Posterior cingulate gyrus (tissue), 11 donors: Measurements from ENCODE around the gene BTBD9.
A peak's percentile ranks its signal among the peaks of the same experiment; 100 is the strongest.
"Not testable (repeated sequence)": the region's sequence is repeated elsewhere in the genome, so short reads cannot be mapped to it uniquely, and the experiment has no call there.

Source experiments
- DNase-seq, 10 donors: peaks; one replicate each; pipeline versions ENCODE4 v3.0.0 to v3.0.0-alpha.2; 2020 to 2021; ENCODE audit warnings: mixed read lengths in 3 of 10
- intact Hi-C: fragments of 100-400 bp; cut with DNase I; formaldehyde crosslinking; loops from one replicate; pipeline ENCODE4 v1.15.1; 2023

BTBD9 gene

DNA sequence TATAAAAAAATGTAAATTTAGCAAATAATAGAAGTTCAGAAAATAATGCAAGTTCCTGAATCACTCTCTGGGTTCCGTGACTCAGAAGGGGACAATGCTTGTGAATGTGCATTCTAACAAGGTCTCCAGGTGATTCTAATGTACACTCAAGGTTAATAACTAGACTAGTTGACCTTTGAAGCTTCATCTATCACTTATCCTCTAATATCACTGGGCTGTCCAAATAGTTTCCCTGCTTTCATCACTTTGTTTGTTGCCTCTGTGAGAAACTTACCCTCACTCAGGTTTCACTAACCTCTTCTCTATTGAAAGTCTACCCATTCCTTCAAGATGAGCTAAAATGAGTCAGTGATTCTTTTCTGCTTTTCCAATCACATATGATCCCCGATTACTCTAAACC lies 189.0 kb downstream of the BTBD9 start:
- no peak for DNase-seq
- intact Hi-C loops, result no loop called here

DNA sequence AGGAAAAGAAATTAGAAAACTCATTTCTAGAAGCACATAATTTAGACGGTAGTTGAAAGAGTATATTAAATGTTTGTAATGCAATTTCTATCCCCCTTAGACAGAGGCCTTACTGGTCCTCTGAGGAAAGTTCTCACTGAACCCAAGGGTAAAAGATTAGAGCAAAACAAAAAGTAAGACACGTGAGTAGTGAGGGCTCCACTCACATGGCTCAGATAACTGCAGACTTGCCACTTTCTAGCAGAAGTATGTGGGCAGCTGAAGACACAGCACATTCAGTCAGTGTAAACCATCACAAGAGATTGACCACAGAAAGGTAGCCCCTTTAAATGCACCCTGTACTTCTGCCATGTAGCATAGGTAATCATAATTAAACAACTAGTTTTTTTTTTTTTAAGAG lies 193.8 kb downstream of the BTBD9 start:
- DNase-seq, result no peak
- intact Hi-C loops, result no loop called here

DNA sequence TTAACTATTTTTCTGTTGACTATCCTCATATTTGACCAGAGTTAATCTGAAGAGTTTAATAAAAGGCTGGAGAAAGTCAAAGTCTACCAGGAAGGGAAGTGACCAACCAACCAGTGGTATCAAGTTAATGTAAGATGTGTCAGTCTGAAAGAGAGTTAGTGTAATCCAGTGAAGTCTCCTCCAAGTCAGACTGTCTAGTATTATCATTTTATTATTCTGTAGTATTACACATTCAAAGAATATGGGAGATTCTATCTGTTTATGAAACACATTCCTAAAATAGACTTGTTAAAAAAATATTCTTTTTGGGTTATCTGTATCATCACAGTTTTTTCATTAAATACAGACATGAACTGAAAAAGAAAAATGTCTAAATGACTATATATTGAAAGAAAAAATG lies 194.4 kb downstream of the BTBD9 start:
- intact Hi-C loops, result no loop called here
- DNase-seq, result no peak

DNA sequence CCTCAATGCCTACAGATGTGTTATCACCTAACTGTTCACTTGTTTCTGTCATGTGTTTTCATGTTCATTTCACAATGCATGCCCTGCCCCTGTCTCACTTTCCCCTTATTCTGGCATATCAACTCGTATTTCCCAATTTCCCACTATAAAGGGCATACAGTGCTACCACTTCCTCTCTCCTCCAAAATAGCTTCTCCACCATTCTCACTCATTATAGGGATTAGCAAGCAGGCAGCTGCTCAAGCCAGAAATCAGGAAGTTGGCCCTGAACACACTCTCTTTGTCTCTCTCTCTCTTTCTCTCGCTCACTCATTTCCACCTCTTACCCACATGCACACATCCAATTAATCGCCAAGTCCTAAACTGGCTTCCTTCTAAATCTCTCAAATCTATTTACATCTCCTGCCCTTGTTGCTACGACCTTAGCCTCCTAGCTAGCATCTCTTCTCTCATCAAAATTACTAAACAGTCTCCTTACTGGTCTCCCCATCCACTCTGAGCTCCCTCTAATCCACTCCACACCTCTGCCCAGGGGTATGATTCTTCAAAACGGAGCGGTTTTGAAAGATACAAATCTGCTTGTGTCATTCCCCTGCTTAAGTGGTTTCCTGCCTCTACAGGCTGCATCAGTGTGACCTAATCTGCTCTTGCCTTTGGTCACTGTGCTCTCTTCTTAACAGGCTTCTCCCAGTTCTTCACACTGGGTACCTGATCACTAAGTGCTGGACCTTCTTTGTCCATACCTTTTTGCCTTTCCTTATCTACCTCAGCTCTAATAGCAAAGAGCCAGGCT lies 196.2 kb downstream of the BTBD9 start:
- intact Hi-C loops, result no loop called here
- DNase-seq, result no peak

DNA sequence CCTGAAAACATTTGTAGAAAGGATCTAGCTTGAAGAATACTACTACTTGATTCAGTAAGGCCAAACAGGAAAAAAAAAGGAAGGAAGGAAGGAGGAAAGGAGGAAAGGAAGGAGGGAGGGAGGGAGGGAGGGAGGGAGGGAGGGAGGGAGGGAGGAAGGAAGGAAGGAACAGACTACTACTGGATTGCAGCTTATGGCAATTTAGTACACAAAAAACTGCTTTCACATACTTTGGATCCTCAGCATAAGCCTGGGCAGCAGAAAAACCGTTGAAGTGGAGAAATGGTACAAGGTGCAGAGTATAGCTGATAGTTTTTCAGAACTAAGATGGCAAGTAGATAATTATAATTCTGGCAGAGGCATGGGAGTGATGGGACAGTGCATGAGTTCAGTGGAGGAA lies 201.6 kb downstream of the BTBD9 start:
- no peak for DNase-seq
- intact Hi-C loops, result no loop called here

DNA sequence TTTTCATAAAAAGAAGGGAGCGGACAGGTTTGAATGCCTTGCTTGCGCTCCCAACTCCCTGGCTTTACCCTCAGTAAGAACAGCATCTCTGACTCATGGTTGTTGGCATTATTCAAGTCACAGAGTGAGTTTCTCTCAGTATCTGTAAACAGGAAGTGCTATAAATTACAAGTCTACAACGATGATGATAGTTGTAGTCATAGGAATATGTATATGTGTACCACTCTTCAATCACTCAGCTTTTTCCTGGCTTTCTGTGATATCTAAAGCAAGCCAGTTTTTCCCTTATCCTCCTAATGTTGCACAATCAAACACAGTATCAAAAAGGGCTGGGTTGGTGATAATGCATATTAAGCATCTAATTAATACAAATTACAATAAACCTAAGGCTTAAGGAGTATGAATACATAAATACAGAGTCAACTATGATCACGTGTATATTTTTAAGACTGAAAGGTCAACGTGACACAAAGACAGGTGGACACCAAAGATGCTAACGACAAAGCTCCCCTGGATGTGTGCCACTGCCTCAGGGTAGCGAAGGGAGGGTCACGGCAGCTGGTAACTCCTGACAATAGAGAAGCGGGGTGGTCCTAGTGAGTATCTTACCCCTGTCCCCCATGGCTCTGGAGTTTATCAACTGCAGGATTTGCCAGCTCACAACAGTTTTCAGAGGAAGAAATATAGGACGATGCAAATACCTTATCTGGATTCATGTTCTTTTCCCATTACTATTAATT lies 202.8 kb downstream of the BTBD9 start:
- DNase-seq, result no peak
- intact Hi-C loops, result no loop called here

DNA sequence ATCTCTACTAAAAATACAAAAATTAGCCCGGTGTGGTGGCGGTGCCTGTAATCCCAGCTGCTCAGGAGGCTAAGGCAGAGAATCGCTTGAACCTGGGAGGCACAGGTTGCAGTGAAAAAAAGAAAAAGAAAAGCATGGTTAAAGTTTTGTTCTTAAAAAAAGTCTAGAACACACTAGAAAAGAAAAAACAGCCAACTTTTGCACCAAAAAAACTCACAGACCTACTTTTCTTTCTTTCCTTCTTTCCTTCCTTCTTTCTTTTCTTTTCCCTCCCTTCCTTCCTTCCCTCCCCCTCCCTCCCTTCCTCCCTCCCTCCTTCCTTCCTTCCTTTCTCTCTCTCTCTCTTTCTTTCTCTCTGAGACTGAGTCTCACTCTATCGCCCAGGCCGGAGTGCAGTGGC lies 204.4 kb downstream of the BTBD9 start:
- intact Hi-C loops, result no loop called here
- DNase-seq, result no peak

DNA sequence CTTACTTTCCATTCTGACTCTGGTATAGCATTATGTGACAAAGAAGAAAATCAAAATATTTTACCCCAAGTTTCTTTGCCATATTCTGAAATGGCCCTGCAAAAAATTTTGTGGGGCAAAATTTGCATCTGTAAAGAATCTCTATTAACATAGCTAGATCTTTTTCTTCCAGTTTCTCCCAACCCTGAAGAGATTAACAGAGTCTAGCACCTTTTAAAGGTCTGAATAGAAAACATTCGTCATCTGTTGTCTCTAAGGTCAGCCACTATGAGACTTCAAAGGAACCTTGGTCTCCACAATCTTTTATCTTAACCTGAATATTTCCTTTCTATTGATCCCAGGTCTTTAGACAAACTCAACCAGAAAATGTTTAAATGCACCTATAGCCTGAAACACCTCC lies 205.7 kb downstream of the BTBD9 start:
- DNase-seq, result no peak
- intact Hi-C loops, result no loop called here

DNA sequence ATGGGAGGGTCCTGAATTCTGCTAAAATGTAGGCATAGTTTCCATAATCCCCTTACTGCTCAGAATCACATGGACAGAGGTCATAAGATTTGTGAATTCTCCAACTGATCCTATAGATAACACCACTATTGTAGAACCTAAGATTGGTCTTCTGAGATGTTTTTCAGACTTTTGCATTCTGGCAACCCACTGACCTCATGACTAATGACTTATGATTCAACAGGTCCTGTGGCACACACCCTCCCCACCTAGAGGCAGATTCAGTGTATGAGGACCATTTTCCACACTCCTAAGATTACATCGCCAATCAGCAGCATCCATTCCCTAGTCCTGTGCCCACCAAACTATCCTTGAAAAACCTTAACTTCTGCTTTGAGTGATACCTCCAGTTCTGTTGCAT lies 207.2 kb downstream of the BTBD9 start:
- DNase-seq, result no peak
- intact Hi-C loops, result no loop called here

DNA sequence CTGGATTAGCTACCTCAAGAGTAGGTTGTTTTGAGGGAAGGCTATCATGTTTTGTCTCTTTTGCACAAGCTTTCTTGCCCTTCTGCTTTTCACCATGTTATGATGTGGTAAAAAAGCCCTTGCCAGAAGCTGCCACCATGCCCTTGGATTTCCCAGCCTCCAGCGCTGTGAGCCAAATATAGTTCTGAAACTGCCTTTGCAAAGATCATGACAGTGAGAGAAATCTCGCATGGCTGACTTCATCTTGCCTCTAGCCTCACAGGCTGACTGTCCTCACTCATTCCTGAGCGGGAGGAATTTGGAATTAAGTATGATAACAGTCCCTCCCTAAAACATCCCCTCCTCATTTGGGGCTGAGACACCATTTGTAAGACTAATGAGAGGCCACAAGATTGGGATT lies 207.7 kb downstream of the BTBD9 start:
- intact Hi-C loops, result no loop called here
- no peak for DNase-seq

DNA sequence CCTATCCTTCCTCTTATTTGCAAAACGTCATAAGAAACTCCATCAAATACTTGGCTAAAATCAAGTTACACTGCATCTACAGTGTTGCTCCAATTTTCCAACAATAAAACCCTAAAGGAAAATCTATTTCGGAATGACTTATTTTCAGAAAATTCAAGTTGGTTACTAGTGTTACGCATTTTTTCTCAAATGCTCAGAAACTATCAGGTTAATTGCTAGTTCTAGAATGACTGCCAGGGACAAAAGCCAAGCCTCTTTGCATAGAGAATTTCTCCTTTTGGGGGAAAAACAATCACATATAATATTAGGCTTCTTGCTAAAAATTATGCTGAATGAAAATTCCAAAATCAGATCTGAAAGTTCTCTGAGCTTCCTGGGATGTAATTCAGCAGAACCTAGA lies 210.2 kb downstream of the BTBD9 start:
- intact Hi-C loops, result no loop called here
- no peak for DNase-seq

DNA sequence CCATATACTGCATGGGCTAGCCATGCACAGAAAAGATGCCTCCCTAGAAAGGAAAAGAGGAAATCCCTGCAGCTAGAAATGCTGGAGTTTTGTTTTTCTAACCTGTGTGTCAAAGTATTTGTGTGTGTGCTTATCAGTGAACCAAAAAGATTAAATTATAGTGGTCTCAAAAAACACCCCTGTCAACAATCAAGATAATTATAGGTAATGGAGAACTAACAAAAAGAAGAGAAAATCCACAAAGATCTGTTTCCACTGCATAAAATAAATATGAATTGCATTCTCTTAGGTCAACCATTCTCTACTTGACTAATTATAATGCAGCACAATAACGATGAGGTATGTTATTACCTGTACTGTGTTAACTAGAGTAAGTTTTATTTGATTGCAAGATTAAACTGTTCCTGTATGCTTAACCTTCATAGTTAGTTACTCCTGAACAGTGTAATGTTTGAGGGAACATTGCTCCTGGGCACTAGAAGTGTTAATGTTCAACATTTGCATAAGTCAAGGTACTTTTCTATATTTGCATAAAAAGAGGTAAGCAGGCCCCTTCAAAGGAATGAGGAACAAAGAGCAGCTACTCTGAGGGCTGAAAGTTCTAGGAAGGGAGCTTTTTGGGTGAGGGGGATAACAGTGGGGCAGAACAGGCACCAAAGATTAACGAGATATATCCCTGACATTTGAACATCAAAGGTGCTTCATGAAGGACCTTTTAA lies 212.1 kb downstream of the BTBD9 start:
- no peak for DNase-seq
- intact Hi-C loops, result no loop called here

DNA sequence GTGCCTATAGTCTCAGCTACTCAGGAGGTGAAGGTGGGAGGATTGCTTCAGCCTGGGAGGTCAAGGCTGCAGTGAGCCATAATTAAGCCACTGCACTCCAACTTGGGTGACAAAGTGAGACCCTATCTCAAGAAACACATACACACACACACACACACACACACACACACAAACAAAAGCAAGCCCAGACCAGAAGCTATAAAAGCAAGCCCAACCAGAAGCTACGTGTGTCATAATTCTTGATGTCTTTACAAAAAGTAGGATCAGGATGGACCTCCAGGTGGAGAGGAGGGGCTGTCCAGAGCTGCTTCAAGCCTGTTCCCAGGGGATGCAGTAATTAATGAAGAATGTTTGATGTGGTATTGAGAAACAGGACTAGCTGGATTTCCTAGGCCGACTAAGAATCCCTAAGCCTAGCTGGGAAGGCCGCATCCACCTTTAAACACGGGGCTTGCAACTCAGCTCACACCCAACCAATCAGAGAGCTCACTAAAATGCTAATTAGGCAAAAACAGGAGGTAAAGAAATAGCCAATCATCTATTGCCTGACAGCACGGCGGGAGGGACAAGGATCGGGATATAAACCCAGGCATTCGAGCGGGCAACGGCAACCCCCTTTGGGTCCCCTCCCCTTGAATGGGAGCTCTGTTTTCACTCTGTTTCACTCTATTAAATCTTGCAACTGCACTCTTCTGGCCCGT lies 213.8 kb downstream of the BTBD9 start:
- intact Hi-C loops, DNase-seq: not testable (repeated sequence)

DNA sequence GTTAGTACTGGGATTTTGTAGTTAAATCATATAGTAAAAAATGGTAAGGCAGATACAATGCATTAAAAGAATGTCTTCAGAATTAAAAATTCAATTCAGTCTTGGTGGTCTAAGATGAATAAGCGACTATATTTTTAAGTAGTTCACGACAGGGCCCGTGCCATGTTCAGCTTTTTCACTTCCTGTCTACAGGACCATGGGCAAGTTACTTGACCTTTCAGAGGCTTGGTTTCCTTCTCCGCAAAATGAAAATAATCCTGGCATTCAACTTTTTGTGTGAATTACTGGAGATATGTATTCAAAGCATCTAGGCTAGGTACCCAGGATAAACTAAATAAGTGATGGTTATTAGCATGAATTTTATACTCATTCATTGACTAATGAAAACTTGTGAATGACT lies 216.0 kb downstream of the BTBD9 start:
- DNase-seq, result no peak
- intact Hi-C loops, result no loop called here

DNA sequence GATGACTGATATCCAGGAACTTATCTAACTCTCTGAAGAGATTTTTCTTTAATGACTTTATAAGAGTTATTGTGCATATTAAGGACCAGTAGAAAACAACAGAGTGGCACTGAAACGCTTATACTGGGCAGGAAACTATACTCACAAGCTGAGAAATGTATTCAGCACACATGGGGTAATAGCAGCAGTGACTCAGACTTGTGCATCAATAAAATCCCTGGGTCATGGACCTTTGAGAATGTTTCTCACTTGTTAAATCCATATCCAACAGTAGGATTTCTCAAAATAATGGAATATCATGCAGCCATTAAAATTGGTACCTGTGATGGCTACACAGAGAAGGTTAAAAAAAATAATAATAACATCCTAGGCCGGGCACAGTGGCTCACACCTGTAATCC lies 219.5 kb downstream of the BTBD9 start:
- no peak for DNase-seq
- intact Hi-C loops, result no loop called here

DNA sequence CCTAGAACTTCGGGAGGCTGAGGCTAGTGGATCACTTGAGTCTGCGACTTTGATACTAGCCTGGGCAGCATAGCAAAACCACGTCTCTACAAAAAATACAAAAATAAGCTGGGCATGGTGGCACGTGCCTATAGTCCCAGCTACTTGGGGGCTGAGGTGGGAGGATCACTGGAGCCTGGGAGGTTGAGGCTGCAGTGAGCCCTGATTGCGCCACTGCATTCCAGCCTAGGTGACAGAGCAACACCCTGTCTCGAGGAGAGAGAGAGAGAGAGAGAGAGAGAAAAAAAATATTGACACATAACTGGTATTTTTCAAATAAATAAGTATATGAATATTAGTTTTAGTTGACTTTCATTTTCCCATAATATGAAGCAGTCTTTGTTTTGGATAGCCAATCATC lies 222.2 kb downstream of the BTBD9 start:
- intact Hi-C loops, result no loop called here

DNA sequence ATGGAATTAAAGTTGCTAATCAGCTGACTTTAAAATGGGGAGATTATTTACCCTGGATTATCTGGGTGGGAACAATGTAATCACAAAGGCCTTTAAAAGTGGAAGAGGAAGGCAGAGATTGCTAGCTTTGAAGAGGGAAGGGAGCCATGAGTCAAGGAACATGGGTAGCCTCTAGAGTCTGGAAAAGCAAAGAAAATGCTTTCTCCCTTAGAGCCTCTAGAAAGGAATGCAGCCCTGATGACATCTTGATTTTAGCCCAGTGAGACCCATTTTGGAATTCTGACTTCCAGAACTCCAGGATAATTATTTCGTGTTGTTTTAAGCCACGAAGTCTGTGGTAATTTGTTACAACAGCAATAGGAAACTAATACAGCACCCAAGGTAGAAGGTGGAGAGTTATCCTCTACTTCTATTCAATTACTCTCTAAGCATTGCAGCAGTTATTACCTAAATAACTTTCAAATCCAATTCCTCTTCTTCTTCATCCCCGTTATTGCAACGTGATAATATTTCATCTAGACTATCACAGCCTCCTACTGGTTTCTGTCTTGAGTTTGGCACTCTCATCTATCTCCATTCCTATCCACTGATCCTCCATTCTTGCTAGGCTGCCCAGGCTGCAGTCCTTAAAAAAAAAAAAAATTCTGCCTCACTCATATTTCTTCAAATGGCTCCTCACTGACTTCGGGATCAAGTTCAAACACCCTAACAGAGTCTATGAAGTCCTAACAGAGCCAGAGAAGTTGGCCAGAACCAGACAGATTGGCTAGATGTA lies 224.3 kb downstream of the BTBD9 start:
- no peak for DNase-seq
- intact Hi-C loops, result no loop called here

More for the DNA sequence above, 222.2 kb downstream of the BTBD9 start:
- DNase-seq, result no peak

DNA sequence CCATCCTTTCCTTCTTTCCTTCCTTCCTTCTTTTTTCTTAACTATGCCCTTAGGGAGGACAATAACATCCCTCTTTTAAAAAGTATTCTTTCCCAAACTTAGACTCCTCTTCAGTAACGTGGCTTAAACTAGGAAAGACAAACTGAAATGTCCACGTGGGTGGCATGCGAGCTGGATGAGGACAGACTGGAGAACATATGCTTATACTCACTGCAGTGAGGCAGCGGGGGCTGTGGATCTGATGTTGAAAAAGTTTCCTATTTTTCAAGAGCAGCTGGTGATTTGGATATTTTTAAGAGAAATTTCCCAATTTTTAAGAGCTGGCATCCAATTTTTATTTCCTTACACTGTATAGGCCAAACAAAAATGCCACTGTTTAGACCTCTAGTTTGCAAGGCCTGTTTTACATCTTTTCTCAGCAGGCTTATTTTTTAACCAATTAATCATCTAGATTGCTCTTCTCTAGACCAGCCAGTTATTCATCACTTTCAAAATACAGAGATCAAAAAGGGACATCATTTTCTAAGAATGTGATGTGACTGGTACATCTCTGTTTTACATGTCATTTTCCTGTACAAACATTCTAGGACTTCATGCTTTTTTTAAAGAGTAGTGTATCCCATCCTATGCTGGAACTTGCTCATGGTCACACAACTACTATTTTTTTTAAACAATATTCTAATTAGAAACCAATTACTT lies 226.5 kb downstream of the BTBD9 start:
- intact Hi-C loops, result no loop called here
- peak in 6 of 10 donors; percentile 35 to 92 (median 58) for DNase-seq

DNA sequence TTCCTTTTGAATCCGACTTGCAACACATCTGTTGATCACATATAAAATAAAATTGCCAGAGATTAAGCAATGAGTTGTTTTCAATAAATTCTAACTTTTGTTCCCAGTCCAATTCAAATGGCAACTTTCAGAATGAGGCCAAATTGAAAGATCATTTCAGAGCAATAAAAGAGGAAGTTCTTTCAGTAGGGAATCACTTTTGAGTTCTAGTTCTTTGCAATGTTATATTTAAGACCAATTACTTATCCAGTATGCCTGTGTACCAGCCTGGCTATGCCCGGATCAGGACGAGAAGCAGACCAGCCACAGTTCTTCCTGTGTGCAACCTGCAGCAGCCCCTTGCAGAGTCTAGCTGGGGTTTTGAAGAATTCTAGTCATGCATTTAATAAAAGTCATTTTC lies 232.5 kb downstream of the BTBD9 start:
- intact Hi-C loops, result no loop called here
- no peak for DNase-seq

DNA sequence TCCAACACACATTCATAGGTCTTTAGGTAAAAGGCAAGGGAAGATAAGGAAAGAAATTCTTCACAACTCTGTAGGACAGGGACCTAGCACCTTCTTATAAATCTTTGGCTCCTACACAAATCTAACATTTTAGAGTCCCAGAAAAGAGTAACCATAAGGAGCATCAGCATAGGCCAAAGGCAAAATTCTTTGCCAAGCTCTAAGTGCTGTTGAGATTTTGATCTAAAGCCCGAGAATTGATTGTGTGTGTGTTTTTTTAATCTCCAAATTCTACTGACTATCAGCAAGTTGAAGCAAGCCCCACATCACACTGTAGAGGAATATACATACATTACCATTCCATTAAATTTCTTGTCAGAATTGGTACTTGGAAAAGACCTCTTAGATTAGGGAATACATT lies 233.6 kb downstream of the BTBD9 start:
- intact Hi-C loops, result no loop called here

More for the DNA sequence above, 233.6 kb downstream of the BTBD9 start:
- no peak for DNase-seq
